Neural cell (in vitro differentiated cells): ENCODE results near the gene HSD17B13. TPM values are rescaled to one million over a fixed set of nuclear protein-coding genes. Genes with fewer than 3 reads are reported as not detected.

Experiments used
- H2AFZ ChIP-seq: fragments of 200-600, 300-800 bp; sonication (generic), shearing (Covaris generic); 2 replicates; pipeline ENCODE4 v1.6.0; 2014; ENCODE audit warnings: low read depth, mild to moderate bottlenecking, antibody characterized with exemption, low read length, moderate library complexity
- H3F3A ChIP-seq: fragments of 200-600 bp; shearing (Covaris generic); 2 replicates; pipeline ENCODE4 v1.6.1; 2016; ENCODE audit warnings: mild to moderate bottlenecking, moderate library complexity, mixed read lengths, antibody characterized with exemption, low read length; ENCODE audit not compliant: insufficient read depth, poor library complexity, severe bottlenecking
- H3K27ac ChIP-seq: fragments of 200-600, 300-800 bp; sonication (generic), shearing (Covaris generic); 2 replicates; pipeline ENCODE4 v1.5.1; 2014; ENCODE audit warnings: mild to moderate bottlenecking, low read length, moderate library complexity
- H3K27me3 ChIP-seq: fragments of 300-800, 200-600 bp; sonication (generic), shearing (Covaris generic); 2 replicates; pipeline ENCODE4 v1.6.0; 2014; ENCODE audit warnings: mild to moderate bottlenecking, low read depth, low read length, moderate library complexity; ENCODE audit not compliant: insufficient read depth
- H3K36me3 ChIP-seq: fragments of 300-800, 200-600 bp; sonication (generic), shearing (Covaris generic); 2 replicates; pipeline ENCODE4 v1.5.1; 2014; ENCODE audit warnings: mild to moderate bottlenecking, antibody characterized with exemption, low read length, moderate library complexity; ENCODE audit not compliant: insufficient read depth
- H3K4me2 ChIP-seq: fragments of 300-800, 200-600 bp; sonication (generic), shearing (Covaris generic); 2 replicates; pipeline ENCODE4 v1.6.0; 2014; ENCODE audit warnings: mild to moderate bottlenecking, low read length
- H3K4me3 ChIP-seq: fragments of 300-800, 200-600 bp; sonication (generic), shearing (Covaris generic); 2 replicates; pipeline ENCODE4 v1.5.1; 2014; ENCODE audit warnings: mild to moderate bottlenecking, low read length, moderate library complexity
- H3K79me2 ChIP-seq: fragments of 200-600 bp; shearing (Covaris generic); replicated peaks from 2 replicates; pipeline ENCODE4 v1.6.0; 2014; ENCODE audit warnings: mild to moderate bottlenecking, low read length, moderate library complexity; ENCODE audit not compliant: insufficient read depth
- H3K9ac ChIP-seq: fragments of 300-800, 200-600 bp; sonication (generic), shearing (Covaris generic); 2 replicates; pipeline ENCODE4 v1.6.1; 2016; ENCODE audit warnings: mild to moderate bottlenecking, low read length, mixed read lengths
- H3K9me2 ChIP-seq: fragments of 200-600 bp; shearing (Covaris generic); 2 replicates; pipeline ENCODE4 v1.6.1; 2016; ENCODE audit warnings: mild to moderate bottlenecking, low read length, mixed read lengths; ENCODE audit not compliant: insufficient read depth
- H3K9me3 ChIP-seq: fragments of 200-600, 300-800 bp; sonication (generic), shearing (Covaris generic); 2 replicates; pipeline ENCODE4 v1.6.1; 2016; ENCODE audit warnings: mild to moderate bottlenecking, mixed run types, low read length, moderate library complexity, mixed read lengths
- H4K20me1 ChIP-seq: fragments of 200-600 bp; shearing (Covaris generic); 2 replicates; pipeline ENCODE4 v1.6.1; 2016; ENCODE audit warnings: mild to moderate bottlenecking, mixed run types; ENCODE audit not compliant: insufficient read depth
- EP300 ChIP-seq: fragments of 450-650 bp; conservative IDR thresholded peaks from 2 replicates; pipeline ENCODE4 v1.6.1; 2014; ENCODE audit warnings: antibody characterized with exemption, mild to moderate bottlenecking, moderate library complexity; ENCODE audit not compliant: poor library complexity, severe bottlenecking
- EZH2 ChIP-seq: fragments of 200-600, 300-800 bp; shearing (Covaris generic), sonication (generic); IDR thresholded peaks from 2 replicates; pipeline ENCODE4 v1.6.1; 2014; ENCODE audit warnings: antibody characterized with exemption, low read length, borderline replicate concordance, mild to moderate bottlenecking; ENCODE audit not compliant: insufficient read depth, poor library complexity, severe bottlenecking
- MXI1 ChIP-seq: fragments of 450-650 bp; conservative IDR thresholded peaks from 2 replicates; pipeline ENCODE4 v1.6.1; 2014; ENCODE audit warnings: antibody characterized with exemption, mild to moderate bottlenecking; ENCODE audit not compliant: poor library complexity, severe bottlenecking
- POLR2AphosphoS5 ChIP-seq: IDR thresholded peaks from 2 replicates; pipeline ENCODE4 v1.6.1; 2012
- RAD21 ChIP-seq: fragments of 450-650 bp; conservative IDR thresholded peaks from 2 replicates; pipeline ENCODE4 v1.6.1; 2014; ENCODE audit warnings: antibody characterized with exemption, mild to moderate bottlenecking, moderate library complexity
- SMC3 ChIP-seq: fragments of 450-650 bp; conservative IDR thresholded peaks from 2 replicates; pipeline ENCODE4 v1.6.1; 2014; ENCODE audit warnings: antibody characterized with exemption, mild to moderate bottlenecking, moderate library complexity; ENCODE audit not compliant: poor library complexity
- TAF1 ChIP-seq: IDR thresholded peaks from 2 replicates; pipeline ENCODE4 v1.6.1; 2012; ENCODE audit warnings: low read depth
- polyA plus RNA-seq: library from polyadenylated mRNA; depleted of rRNA; stranded (reverse); fragments of >200 nt; gene quantifications from 2 replicates; pipeline ENCODE4 v1.2.3, GENCODE V29; 2014
- TF ChIP-seq, protein P1 (sequence below): fragments of 450-650 bp; IDR thresholded peaks from 2 replicates; pipeline ENCODE4 v1.5.1; 2014; ENCODE audit warnings: antibody characterized with exemption, mild to moderate bottlenecking, moderate library complexity; ENCODE audit not compliant: poor library complexity, severe bottlenecking
- TF ChIP-seq, protein P2 (sequence below): IDR thresholded peaks from 2 replicates; pipeline ENCODE4 v1.6.1; 2012; ENCODE audit warnings: borderline replicate concordance

Gene HSD17B13
- polyA plus RNA-seq, 1 donor from 2014 or later, result not detected

DNA sequence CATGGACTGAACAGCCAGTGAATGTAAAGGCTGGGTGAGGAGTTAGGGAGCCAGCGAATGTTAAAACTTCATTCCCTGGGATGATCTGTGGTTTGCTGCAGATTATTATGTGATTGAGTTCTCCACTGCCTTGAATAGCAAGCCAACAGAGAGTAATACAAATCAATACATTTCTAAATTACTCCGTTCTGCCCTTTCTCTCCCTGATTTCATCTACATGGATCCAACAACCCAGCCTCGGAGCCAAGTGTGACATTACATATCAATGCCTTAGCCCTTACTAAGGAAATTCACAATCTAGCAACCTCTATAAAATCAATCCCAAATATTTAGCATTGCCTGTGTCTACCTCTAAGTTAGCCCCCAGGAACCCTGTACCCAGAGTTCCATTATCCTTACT lies 11.0 kb downstream of the HSD17B13 start:
- Histone ChIP-seq H3K4me3 (no peak overlapping the region), H3K9me3 (no peaks in the 10 kb centered on the region), H3K27me3 (no peaks in the 10 kb centered on the region), H3K36me3 (no peaks in the 10 kb centered on the region), H3K9me2 (no peaks in the 10 kb centered on the region), H3K4me2 (no peak overlapping the region), H3K27ac (no peak overlapping the region), H3K79me2 (no peaks in the 10 kb centered on the region), H2AFZ (no peak overlapping the region), H3F3A (no peaks in the 10 kb centered on the region), H3K9ac (no peak overlapping the region), H4K20me1 (no peaks in the 10 kb centered on the region)
- no peak for TF ChIP-seq SMC3
- no peak for TF ChIP-seq RAD21
- no peak for TF ChIP-seq POLR2AphosphoS5
- TF ChIP-seq, protein P1, sequence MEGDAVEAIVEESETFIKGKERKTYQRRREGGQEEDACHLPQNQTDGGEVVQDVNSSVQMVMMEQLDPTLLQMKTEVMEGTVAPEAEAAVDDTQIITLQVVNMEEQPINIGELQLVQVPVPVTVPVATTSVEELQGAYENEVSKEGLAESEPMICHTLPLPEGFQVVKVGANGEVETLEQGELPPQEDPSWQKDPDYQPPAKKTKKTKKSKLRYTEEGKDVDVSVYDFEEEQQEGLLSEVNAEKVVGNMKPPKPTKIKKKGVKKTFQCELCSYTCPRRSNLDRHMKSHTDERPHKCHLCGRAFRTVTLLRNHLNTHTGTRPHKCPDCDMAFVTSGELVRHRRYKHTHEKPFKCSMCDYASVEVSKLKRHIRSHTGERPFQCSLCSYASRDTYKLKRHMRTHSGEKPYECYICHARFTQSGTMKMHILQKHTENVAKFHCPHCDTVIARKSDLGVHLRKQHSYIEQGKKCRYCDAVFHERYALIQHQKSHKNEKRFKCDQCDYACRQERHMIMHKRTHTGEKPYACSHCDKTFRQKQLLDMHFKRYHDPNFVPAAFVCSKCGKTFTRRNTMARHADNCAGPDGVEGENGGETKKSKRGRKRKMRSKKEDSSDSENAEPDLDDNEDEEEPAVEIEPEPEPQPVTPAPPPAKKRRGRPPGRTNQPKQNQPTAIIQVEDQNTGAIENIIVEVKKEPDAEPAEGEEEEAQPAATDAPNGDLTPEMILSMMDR, result no peak
- no peak for TF ChIP-seq EZH2
- no peak for TF ChIP-seq EP300
- TF ChIP-seq TAF1, result no peak
- no peak for TF ChIP-seq MXI1
- TF ChIP-seq, protein P2, sequence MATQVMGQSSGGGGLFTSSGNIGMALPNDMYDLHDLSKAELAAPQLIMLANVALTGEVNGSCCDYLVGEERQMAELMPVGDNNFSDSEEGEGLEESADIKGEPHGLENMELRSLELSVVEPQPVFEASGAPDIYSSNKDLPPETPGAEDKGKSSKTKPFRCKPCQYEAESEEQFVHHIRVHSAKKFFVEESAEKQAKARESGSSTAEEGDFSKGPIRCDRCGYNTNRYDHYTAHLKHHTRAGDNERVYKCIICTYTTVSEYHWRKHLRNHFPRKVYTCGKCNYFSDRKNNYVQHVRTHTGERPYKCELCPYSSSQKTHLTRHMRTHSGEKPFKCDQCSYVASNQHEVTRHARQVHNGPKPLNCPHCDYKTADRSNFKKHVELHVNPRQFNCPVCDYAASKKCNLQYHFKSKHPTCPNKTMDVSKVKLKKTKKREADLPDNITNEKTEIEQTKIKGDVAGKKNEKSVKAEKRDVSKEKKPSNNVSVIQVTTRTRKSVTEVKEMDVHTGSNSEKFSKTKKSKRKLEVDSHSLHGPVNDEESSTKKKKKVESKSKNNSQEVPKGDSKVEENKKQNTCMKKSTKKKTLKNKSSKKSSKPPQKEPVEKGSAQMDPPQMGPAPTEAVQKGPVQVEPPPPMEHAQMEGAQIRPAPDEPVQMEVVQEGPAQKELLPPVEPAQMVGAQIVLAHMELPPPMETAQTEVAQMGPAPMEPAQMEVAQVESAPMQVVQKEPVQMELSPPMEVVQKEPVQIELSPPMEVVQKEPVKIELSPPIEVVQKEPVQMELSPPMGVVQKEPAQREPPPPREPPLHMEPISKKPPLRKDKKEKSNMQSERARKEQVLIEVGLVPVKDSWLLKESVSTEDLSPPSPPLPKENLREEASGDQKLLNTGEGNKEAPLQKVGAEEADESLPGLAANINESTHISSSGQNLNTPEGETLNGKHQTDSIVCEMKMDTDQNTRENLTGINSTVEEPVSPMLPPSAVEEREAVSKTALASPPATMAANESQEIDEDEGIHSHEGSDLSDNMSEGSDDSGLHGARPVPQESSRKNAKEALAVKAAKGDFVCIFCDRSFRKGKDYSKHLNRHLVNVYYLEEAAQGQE, result no peak

DNA sequence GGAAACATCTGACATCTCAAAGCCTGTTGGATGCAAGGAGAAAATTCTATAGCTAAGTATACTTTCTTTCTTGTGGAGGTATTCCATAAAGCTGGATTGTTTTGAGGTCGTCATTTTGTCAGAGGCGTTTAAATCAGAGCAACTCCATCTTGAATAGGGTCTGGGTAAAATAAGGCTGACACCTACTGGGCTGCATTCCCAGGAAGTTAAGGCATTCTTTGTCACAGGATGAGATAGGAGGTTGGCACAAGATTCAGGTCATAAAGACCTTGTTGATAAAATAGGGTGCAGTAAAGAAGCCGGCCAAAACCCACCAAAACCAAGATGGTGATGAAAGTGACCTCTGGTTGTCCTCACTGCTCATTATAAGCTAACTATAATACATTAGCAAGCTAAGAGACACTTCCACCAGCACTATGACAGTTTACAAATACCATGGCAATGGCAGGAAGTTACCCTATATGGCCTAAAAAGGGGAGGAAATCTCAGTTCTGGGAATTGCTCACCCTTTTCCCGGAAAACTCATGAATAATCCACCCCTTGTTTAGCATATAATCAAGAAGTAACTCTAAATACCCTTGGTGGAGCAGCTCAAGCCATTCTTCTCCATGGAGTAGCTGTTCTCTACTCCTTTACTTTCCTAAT lies 11.9 kb downstream of the HSD17B13 start:
- H4K20me1 ChIP-seq, result no peaks in the 10 kb centered on the region

More for the DNA sequence above, 11.9 kb downstream of the HSD17B13 start:
- H3K27me3 ChIP-seq, result no peaks in the 10 kb centered on the region
- H3K4me3 ChIP-seq, result no peak overlapping the region
- no peak overlapping the region for H3K4me2 ChIP-seq
- no peaks in the 10 kb centered on the region for H3K9me3 ChIP-seq
- H3K36me3 ChIP-seq, result no peaks in the 10 kb centered on the region
- no peaks in the 10 kb centered on the region for H3K79me2 ChIP-seq
- no peak overlapping the region for H2AFZ ChIP-seq
- TF ChIP-seq EZH2, result no peak
- no peak for TF ChIP-seq SMC3
- TF ChIP-seq RAD21, result no peak
- TF ChIP-seq EP300, result no peak
- no peak for TF ChIP-seq POLR2AphosphoS5
- TF ChIP-seq, protein P1, result no peak
- TF ChIP-seq MXI1, result no peak
- TF ChIP-seq, protein P2, result no peak
- TF ChIP-seq TAF1, result no peak
- H3K9ac ChIP-seq, result no peak overlapping the region
- no peaks in the 10 kb centered on the region for H3F3A ChIP-seq
- no peak overlapping the region for H3K27ac ChIP-seq
- no peaks in the 10 kb centered on the region for H3K9me2 ChIP-seq
